Suppressor macrophage (primary cell): Measurements from ENCODE around the gene TMEM231.
"Not testable (repeated sequence)": the region's sequence is repeated elsewhere in the genome, so short reads cannot be mapped to it uniquely, and the experiment has no call there.

ENCODE experiments used
- DNase-seq, 4 experiments: peaks; one replicate each; pipeline ENCODE4 v3.0.0-alpha.2; 2020 to 2022
- total RNA-seq, 17 experiments: gene quantifications; one replicate each; lab custom pipeline; 2026; ENCODE audit warnings: mixed read lengths in 6 of 17, inconsistent platforms in 3 of 17; lab: John Stamatoyannopoulos, UW

TMEM231 gene, protein sequence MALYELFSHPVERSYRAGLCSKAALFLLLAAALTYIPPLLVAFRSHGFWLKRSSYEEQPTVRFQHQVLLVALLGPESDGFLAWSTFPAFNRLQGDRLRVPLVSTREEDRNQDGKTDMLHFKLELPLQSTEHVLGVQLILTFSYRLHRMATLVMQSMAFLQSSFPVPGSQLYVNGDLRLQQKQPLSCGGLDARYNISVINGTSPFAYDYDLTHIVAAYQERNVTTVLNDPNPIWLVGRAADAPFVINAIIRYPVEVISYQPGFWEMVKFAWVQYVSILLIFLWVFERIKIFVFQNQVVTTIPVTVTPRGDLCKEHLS
- 0.42 to 3.4 (median 1.7) reads per million in 17 experiments for total RNA-seq

DNA sequence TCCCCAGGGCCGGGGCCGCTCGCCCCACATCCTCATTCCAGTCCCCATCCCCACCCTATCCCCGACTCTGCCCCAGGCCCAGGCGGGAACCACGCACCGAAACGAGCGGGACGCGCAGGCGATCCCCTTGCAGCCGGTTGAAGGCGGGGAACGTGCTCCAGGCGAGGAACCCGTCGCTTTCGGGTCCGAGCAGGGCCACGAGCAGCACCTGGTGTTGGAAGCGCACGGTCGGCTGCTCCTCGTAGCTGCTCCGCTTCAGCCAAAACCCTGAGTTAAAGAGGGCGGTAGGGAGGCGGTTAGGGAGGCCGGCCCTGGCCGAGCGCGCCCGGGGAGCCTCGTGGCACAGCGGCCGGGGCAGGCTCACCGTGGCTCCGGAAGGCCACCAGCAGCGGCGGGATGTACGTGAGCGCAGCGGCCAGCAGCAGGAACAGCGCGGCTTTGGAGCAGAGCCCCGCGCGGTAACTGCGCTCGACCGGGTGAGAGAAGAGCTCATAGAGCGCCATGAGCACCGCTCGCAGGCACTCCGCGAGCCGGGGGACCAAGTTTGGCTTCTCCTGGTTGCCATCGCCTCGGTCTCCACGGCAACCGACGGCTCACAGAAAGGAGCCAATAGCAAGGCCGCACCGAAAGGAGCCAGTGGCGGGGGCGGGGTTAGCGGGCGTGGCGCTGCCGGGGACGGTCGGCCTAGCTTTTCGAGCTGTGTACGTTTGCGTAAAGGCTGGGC, at the start of gene TMEM231:
TSS of gene TMEM231 (minus strand) at position 546 of the 724 bp plus-strand sequence. CDS start at position 503, 43 bp downstream.
- peak; percentile 92 to 97 (median 95) for DNase-seq

DNA sequence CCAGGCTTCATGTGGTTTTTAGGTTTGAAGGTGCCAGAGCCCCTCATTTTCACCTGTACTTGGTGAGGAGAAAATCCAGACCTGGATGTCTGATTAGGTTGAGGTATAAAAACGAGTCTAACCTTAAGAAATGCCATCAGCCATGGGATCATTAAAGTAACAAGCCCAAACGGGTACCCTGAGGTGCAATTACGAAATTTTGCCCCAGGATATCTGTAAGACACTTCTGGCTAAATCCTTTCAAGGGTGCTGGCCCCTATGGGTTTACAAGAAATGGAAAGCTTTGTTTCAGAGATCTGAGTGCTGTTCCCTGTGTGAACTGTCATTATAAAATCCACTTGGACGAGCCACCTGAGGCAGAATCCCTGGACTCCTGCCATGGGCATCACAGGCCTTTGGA, 47.2 kb upstream of the TMEM231 start:
- no peak for DNase-seq

DNA sequence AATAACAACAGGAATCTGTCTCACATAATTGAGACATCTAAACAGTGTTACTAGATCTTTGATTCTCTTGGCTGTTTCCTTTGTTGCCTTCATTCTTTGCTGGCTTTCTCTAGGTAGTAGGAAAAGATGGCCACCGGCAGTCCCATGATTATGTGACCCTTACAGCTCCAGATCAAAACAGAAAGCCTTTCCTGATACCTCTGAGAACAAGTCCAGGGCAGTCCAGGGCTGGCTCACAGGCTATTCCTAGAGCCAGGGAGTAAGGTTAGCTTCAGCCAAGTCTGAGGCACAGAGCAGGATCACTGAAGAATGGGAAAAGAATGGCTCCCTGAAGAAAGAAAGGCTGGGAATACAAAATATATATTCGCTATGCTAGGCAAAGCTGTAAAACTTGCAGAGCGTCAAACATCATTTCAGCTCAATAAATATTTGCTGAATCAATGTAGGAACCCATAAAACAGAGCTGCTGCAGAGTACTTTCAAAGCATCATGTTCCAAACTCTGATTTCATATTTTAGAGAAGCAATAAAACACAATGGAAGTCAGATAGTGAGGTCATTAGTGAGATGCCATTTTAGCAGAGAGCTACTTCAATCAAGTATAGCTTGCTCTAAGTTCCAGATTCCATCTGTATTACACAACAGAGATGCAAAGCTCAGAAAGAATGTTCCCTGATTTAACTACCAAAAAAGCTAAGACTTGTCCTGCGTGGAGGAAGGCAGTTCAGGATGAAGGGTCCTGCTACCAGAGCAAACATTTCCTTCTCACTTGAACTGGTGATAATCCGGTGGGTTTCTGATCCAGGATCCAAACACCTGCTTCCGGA, 43.6 kb upstream of the TMEM231 start:
- no peak for DNase-seq

DNA sequence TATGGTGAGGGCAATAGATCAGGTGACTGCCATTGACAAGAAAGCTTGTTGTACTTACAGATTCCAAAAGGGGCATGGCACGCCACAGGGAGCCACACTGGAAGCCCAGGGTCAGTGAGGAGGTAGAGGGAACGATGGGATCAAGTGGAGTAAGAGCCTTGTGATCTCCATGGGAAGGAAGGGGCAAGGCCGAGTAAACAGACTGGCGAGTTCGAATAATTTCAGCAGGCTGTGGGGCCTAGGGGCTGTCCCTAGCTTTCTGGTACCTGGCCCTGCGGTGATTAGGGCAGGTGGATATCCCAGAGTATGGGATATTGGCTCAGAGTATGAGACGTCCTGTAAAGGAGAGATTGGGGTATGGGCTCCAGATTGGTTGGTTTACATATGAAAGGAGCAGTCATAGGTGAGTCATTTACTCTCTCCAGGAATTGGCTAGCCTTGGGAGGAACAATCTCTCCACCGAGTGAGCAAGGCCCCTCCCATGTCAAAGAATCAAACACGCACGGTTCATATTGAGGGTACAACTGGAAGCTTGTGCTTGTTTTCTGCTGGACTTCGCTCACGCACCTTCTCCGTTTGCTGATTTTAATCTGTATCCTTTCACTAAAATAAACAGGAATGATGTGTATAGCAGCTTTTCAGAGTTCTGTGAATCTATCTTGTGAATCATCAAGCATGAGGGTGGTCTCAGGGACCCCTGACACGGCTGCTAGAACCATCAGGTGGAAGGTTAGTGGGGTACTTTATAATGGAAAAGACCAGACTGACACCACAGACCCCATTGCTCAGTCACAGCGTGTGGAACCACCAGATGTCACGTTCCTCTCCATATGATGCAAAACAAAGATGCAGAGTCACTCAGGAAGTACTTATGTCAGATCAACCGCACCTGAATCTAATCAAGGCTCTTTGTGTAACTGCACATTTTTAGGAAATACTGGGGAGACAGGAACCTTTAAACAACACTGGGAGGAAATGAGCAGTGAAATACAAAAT, 38.1 kb upstream of the TMEM231 start:
- DNase-seq: no peak

DNA sequence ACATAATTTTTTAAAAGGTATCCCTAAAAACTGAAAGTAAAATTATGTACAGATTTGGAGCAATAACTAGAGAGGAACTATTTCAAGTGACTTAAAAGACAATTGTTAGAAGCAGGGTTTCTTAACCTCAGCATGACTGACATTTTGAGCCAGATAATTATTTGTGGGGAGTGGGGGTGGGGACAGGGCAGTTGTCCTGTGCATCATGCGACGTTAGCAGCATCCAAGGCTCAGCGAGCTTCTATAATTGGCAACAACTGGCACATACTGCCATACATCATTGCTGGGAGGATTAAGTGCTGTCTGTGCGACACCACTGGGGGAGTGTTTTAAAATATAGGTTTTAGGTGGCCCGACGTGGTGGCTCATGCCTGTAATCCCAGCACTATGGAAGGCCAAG, 37.3 kb upstream of the TMEM231 start:
- DNase-seq: no peak

DNA sequence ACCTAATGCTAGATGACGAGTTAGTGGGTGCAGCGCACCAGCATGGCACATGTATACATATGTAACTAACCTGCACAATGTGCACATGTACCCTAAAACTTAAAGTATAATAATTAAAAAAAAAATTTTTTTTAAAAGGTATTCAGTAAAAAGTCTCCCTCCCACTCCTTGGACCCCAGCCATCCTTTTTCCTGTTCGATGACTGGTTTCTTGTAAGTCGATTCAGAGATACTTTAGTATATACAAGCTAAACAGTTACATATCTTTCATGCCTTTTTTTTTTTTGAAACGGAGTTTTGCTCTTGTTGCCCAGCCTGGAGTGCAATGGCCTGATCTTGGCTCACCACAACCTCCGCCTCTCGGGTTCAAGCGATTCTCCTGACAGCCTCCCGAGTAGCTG, 35.9 kb upstream of the TMEM231 start:
- DNase-seq: not testable (repeated sequence)

DNA sequence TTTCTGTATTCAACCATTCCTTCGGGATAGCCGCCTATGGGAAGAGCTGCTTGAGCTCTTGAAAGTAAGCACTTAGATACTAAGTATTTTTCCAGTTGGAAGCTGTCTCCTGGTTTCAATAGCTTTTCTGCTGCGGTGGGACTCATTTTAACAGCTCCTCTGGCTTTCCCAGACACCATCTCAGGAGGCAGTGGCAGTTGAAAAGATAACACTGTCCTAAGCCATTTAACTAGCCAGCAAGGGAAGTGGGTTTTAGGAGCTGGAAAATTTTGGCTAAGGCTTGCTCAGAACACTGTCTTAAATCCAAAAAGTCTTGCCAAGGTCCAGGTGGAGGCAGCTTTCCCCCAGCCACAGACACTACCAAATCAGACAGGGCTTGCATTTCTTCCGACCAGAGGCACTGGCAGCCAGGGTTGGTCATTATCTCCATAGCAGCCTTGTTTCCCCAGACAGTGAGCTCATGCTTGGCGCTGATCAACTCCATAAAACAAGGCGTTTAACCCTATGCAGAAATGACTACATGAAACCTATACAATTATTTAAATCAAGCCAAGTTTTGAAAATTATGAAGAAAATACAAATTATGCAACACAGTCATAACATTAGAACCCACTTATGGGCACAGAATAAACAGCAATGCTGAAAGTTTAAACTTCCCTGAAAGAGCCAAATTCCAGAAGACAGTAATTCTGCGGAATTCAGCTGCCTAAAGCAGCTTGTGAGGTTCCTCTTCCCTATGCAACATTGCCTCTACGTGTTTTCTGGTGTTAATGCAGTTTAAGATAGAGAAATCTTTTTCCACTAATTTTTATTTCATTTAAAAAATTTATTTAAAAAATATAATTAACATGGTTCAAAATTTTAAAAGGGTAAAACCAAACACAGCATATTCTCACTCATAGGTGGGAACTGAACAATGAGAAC, 35.1 kb upstream of the TMEM231 start:
- DNase-seq: no peak

DNA sequence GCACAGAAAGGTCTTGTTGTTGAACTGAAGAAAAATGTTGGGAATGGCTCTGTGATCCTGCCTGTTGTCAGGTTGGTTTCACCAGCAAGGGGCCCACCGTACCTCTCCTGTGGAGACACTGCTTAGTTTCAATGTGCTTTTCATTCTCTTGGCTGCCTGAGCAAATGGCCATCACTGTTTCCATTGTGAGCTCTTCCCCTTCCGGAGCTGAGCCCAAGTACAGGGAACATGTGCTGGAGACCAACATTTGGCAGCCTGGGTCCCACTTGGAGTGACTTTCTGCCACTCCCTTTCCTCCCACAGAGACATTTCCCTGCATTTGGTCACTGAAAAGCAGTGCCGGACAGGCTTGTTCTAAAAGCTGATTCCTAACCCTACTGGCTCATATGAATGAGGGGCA, 33.3 kb upstream of the TMEM231 start:
- DNase-seq: no peak

DNA sequence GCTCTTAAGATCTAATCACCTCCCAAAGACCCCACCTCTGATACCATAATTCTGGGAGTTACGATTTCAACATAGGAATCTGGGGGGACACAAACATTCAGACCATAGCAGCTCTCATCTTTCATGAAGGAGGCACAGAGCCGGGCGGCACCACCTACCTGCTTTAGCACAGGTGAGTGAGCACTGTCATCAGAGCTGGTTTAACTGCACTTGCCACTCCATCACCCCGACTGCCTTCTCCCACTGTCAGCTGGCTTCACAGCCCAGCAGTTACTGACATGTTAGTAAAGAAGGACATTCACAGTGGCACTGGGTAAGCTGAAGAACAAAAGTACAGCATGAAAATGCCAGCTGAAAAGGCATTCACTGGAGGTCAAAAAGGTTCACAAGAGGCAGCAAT, 32.7 kb upstream of the TMEM231 start:
- DNase-seq: no peak

DNA sequence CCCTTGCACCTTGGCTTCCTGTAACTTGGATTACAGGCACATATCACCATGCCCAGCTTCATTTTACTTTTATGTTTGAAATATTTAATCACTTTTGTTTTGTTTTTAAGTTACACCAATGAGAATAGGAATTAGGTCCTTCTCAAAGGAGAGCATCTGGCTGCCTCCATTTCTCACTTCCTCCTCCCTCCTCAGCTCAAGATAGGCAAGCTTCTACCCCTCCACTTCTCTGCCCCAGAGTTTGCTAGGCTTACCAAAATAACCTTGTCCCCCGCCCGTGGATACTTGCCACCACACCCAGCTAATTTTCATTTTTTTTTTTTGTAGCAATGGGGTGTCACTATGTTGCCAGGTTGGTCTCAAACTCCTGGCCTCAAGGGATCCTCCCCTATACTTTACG, 28.1 kb upstream of the TMEM231 start:
- no peak for DNase-seq

DNA sequence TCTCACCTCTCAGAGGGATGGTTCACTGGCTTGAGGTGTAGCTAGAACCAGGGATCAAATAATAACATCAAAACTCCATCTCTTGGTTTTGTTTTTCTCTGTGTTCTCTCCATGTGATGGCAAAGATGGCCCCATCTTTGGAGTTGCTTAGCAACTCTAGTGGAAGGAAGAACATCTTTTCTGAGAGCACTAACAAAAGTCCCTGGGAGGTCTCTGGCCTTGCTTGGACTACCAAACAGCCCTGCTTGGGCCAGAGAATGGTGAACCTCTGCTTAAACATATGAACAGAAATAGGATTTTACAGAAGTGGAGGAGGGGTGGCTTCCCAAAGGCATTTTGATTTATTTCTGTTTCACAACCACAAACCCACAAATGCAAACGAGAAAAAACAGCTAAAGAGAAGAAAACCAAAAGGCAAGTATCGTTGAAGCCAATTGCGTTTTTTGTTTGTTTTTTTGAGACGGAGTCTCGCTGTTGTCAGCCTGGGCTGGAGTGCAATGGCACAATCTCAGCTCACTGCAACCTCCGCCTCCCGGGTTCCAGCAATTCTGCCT, 23.3 kb upstream of the TMEM231 start:
- DNase-seq: no peak

DNA sequence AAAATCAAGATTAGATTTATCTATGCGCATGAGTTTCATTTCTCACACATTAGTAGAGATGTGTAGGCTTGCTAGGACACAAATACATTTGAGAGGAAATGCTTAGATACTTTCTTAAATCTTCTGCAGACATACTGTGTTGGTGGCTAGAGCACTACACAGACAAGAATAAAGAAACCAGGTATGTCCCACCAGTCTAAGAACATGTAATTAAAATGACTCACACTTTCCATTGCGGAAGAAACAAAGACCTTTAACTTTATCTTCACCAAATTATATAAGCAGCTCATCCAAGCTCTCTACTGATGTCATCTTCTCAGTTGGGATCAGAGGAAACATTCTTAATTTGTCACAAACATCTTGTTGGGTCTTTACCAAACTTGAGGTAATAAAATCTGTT, 22.7 kb upstream of the TMEM231 start:
- no peak for DNase-seq

DNA sequence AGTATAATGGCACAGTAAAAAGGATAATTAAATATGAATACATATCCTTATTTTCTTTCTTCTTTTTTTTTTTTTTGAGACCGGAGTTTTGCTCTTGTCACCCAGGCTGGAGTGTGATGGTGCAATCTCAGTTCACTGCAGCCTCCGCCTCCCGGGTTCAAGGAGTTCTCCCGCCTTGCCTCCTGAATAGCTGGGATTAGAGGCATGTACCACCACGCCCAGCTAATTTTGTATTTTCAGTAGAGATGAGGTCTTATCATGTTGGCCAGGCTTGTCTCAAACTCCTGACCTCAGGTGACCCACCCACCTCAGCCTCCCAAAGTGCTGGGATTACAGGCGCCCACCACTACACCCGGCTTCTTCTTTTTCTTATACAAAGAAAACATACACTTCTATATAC, 22.2 kb upstream of the TMEM231 start:
- no peak for DNase-seq

DNA sequence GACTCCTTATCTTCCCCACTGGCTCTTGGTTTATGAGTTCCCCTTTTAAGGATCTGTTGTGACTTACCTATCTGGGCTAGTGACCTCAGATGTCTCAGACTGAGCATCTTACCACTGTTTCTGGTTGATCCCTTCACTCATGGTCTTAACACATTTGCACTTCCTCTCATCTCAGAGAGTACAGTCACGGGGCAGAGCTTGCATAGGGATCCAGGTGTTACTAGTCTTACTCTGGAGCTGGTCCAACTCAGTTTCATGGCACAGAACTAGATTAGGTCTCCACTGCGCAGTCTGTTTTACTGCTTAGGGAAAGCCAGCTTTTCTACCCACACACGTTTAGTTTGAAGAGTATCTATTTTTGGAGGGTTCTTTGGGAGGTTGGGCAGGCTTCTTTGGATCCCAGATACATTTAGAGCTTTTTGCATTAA, 20.3 kb upstream of the TMEM231 start:
- DNase-seq: peak in 1 of 4 experiments; percentile 20

DNA sequence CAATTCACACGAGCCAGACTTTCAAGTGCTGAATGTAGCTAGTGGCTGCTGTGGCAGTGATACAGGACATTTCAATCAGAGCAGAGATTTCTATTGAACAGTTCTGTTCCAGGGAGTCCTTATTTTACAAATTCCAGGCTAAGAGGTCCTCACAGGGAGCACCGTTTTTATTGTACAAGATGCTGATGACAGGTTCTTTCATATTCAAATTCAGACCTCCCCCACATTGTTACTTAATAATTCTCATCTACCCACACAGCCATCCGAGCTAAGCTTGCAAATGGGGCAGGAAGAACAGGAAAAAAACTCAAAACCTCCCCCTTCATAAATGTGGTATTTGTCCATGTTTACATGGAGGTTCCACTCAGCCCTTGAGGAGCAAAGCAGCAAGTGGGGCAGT, 19.9 kb upstream of the TMEM231 start:
- peak in 3 of 4 experiments; percentile 27 to 50 (median 42) for DNase-seq

DNA sequence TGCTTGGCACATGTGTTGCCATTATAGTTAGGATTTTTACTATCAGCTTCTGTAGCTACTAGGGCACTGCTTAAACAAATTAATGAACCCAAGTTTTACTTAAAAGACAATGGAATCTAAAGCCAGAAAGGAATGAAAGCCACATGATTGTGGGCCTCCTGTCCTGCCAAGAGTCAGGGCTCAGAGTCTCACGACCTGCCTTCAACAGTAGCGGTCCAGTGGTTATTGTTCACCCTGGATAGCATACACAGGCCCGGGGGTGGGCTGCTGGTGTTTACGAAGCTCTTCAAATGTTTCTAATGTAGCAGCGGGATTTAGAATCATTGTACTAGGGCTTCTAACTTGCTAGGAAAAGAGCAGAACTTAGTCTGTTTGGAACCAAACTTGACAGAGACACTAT, 17.9 kb upstream of the TMEM231 start:
- DNase-seq: no peak

DNA sequence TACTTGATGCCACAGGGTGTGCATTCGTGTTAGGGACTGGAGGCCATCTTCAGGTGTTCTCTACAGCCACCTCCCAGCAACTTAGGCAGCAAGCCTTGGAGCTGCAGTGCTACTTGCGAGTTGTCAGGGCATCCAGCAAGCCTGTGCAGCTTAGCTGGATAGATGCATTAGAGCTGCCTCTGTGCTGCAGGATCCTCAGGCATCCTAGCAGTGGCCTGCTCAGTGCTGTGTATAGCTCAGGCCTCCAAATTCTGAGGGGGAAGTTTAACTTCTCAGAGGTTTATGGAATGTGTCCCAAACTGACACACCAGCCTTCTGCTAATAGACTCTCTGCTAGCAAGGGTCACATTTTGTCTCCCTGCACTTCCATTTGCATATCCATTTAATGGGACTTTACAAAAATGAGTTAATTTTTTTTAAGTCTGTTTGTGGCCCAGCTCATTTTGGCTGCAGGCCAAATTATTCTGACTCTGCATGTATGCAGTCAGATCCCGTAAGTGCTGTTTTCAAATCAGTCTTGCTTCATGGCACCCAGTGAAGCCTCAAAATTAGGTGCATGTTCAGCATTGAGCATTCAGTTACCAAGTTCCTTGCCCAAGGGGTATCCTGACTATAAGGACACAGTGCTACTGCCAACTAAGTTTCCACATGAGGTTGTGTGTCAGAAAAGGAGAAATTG, 17.0 kb upstream of the TMEM231 start:
- no peak for DNase-seq

DNA sequence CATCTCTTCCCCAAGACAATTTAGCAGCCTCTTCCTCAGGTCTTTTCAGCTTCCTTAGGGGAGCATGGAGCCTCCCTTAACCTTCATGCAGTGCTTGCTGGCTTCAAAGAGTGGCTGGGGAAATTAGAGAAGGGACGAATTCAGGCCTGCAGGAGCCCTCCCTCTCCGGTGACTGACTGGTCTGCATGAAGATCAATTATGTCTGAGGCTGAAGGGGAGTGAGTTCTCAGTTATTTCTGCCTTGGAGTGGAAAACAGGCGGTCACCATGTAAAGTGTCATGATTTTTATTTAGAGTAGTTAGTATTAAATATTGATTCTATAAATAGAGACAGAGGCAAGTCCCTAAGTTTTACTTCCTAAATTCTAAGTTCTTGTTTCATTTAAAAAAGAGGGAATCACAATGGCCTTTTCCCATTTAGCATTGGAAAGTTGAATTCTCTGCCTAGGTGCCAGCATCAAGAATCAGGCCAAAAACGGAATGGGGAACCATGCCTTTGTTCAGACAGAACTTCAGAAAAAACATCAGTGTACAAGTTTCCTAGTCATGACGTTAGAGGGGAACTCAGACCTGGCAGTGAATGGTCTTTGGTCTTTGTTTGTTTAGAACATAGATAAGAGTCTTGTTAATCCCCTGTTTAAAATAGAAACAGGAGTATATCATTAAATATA, 14.5 kb upstream of the TMEM231 start:
- DNase-seq: peak; percentile 55 to 73 (median 66)

DNA sequence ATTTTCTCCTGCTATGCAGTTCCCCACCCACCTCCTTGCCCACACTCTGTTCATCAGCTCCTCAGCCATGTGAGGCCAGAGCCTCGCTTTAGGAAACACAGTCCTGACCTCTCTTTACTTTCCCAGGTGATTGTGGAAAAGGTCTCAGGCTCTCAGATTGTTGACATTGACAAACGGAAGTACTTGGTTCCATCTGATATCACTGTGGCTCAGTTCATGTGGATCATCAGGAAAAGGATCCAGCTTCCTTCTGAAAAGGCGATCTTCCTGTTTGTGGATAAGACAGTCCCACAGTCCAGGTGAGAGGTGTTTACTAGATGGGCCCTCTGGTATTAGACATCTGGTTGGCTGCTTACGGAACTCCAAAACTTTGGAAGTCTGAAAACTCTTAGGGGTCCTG, 11.9 kb upstream of the TMEM231 start:
- DNase-seq: no peak
